Endometrial microvascular endothelial cells (primary cell): ENCODE data around the gene PPP1R9B. TPM values are rescaled to one million over a fixed set of nuclear protein-coding genes. Genes with fewer than 3 reads are reported as not detected.

Experiments
- in situ Hi-C: cut with HindIII; loops from 2 replicates; pipeline ENCODE4 v1.10.0; 2017; ENCODE audit warnings: low sequenced_read_pairs, low pct_unique_long_range_greater_than_20kb; ENCODE audit errors: inconsistent ontology term
- total RNA-seq: library from RNA; depleted of rRNA; stranded (reverse); fragments of >200 nt; gene quantifications from one replicate; pipeline ENCODE4 v1.2.3, GENCODE V29; 2015; ENCODE audit errors: inconsistent ontology term

The PPP1R9B gene
- total RNA-seq, 1 donor from 2014 or later: 28.3 TPM

DNA sequence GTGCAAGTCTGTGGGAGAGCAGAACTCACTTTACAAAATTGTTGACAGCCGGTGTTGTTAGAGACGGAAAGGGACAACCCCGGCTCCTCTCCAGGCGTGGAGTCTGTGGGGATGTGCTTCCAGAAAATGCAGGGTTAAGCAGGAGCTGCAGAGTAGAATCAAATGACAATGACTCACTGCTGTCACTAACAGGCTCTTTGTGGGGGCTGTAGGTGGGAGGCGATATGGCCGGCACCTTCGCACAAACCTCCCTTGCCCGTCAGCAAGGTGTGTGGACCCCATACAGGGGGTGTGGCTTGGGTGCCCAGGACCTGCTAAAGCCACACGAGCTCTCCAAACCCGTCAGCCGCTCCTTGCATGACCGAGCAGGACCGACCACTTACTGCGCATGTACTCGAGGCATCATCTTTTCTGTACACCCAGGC, 49.5 kb downstream of the PPP1R9B start:
- in situ Hi-C loops: no loop called here

DNA sequence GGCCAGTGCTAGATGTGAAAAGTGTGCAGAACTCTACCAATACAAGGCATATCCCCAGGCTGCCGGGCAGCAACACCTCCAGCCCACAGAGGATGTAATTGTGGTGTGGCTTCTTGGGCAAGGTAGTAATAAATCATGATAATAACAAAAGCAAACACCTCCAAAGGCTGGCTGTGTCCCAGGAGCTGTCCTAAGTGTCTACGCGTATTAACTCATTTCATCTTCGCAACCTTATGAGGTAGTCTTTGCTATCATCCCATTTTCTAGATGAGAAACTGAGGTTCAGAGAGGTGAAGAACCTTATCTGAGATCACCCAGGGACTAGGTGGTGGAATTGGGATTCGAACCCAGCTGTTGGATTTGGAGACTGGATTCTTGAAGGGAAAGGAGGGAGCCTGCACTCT, 50.0 kb downstream of the PPP1R9B start:
- in situ Hi-C loops: no loop called here

DNA sequence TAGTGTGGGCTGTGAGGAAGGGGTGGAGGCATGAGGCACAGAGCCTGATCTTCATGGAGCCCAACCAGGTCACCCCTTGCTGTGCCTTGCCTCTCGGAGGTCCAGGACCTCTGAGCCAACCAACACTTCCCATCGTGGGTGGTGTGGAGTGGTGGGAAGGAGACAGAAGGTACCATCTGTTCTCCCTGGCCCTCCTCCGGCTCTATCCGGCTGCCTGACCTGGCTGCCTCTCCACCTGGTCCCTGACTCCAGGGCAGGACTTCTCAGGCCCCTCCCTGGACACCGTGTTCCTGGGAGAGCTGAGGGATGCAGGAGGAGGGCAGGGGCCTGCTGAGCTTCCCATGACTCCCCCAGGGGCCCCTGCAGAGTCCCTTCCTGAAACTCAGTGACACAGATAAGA, 51.5 kb downstream of the PPP1R9B start:
- in situ Hi-C loops: no loop called here

DNA sequence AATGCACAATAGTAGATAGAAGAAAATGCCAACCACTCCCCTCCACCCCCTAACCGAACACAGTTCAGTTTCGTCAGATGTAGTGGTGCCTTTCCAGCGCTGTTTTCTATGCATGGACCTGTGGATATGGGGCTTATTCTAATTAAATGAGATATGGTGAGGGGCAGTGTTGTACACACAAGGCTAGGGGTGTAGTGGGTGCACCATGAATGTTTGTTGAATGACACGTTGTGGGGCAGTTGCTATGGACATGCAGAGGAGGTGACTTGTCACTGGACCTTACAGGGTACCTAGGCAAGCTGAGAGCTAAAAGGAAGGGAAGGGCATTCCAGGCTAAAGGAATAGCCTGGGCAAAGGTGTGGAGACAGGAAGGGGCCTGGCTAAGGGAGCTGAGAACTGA, 51.9 kb downstream of the PPP1R9B start:
- in situ Hi-C loops: no loop called here

DNA sequence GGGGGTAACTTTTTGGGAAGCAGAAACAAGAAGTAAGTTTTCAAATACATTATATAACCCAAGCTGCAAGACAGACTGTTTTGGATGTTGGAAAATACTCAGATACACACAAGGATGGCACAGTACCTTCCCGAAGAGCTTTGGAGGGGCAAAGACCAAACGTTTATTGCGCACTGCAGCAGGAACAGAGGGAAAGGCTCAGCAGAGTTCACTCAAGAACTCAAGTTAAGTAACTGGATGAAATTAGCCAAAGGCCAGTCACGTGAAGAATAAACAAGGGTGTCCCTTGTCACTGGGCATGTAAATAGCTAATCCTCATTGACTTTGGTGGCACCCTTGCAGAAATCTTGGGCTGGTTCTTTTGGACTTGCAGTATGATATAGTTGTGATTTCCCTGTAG, 52.6 kb downstream of the PPP1R9B start:
- in situ Hi-C loops: no loop called here

DNA sequence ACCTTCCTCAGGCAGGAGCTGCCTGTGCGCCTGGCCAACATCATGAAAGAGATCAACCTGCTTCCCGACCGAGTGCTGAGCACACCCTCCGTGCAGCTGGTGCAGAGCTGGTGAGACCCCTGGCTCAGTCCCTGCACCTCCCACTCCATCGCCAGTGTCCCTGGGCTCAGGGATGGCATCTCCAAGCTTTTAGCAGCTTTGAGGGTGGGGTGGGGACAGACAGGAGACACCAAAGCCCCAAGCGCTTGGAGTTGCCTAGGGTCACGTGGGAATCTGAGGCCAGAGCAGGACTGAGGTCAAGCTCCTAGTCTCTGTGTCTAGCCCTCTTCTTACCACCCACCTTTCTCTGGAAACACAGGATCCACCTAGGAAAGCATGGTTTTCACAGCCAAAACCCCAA, 53.0 kb downstream of the PPP1R9B start:
- in situ Hi-C loops: no loop called here

DNA sequence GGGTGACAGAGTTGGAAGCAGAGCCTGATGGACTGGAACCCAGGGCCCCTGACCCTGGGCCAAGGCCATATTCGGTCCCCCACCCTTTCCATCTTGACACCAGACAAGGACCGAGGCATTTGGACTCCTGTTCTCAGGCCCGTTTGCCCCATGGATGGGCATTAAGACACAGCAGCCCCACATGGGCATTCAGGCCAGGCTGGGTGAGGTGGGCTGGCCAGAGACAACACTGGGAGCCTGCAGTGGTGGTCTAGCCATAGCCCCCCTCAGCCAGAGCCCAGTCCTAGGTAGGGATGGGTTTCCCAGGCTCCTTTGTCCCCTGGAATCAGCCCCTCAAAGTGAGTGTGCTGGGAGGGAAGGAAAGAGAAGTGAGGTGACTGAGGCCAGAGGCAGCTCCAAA, 53.7 kb downstream of the PPP1R9B start:
- in situ Hi-C loops: no loop called here

DNA sequence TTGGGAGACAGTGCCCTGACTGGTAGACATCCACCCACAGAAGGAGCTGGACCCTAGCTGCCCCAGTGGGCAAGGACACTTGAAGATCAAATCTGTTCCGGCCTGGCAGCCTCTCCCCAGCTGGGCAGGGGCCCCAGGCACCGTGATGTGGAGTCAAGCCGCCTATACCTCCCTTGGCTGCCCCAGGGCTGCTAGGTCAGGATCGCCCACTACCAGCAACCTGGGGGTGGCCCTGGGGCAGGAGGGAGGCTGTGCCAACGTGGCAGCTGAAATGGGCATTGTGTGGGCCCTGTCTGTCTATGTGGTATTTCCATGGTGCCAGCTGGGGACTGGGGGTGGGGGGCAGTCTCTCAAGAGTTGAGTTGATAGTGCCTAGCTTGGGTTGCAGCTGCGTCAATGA, 54.4 kb downstream of the PPP1R9B start:
- in situ Hi-C loops: no loop called here

DNA sequence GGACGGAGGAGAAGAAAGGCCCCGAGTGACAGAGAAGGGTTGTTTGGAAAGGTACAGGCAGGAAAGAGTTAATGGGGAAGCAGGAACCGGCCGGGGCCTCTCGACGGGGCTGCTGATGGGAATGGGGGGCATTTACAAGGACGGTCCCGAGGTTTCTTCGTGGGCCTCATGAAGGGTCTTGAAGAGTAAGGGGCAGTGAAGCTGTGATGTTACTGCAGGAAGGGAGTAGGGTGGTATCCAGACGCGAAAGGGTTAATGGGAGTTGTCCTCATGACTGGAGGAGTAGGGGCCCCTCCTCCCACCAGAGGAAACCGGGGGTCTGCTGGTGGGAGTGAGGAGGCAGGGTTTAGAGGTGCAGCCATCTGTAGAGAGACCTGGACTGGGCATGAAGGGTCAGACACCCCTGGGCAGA, 54.8 kb downstream of the PPP1R9B start:
- in situ Hi-C loops: no loop called here

DNA sequence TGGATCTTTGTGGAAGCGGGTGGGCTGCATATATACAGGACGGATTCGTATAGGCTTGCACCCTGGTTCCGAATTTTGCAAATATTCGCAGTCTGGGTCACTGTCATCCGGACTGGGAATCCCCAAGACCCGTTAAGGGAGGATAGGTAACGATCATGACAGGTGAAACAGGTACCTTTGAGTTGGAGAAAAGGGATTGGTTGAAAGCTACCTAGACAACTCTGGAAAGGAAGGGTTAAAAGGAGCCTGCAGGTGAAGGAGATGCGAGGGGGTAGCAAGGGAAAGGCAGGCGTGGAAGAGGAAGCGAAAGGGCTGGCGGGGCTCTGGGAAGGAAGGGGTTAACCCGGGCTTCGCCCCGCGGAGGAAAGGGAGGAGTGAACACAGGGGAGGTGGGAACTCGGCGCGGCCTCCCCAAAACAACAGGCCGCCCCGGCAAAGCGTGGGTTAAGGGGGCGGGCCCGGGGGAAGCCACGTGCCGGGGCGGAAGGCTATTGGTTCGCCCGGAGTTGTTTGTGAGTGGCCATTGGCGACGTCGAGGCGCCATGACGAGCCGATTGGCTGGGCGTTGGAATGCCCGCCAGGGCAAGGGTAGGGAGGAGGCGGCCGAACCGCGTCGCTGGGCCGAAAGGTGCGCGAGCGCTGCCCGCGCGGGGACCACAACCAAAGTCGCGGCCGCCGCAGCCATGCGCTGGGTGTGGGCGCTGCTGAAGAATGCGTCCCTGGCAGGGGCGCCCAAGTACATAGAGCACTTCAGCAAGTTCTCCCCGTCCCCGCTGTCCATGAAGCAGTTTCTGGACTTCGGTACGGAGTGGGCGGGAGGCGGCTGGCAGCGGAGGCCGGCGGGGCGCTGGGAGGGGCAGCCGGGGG, 55.5 kb downstream of the PPP1R9B start, which contains the start of gene PDK2:
Gene PDK2 (plus strand): TSS at position 599 of the 867 bp plus-strand sequence. CDS start 85 bp downstream, at position 684.
- in situ Hi-C loops: no loop called here

DNA sequence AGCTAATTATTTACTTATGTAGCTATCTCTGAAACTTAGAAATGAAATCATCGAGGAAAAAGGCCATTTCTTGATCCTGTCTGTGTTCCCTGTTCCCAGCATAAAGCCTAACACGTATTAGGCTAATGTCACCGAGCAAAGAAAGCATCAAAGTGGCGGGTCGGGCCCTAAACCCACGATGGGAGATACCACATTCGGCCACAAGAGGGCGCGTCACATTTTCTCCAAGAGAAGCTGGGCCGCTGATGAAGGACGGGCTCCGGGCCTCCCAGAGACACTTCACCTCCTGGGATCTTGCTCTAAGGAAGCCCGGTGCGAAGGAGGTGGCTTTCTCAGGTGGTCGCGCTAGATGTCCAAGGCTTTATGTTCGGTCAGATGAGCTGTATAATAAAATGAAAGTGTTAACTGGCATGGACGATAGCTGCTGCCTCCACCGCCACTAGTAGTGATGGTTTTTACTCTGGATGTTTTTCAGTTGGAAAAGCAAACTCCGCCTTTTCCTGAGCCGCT, 56.2 kb downstream of the PPP1R9B start:
- in situ Hi-C loops: no loop called here

DNA sequence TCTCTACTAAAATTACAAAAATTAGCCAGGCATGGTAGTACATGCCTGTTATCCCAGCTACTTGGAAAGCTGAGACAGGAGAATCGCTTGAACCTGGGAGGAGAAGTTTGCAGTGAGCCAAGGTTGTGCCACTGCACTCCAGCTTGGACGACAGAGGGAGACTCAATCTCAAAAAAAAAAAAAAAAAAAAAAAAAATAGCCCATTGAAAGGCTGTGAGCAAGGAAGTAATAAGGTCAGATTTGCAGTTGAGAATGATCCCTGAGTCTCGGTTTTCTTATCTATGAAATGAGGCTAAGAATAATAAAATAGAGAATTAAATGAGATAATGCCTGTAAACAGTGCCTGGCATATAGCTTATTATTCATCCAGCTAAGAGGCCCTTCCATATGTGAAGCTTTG, 56.7 kb downstream of the PPP1R9B start:
- in situ Hi-C loops: no loop called here

DNA sequence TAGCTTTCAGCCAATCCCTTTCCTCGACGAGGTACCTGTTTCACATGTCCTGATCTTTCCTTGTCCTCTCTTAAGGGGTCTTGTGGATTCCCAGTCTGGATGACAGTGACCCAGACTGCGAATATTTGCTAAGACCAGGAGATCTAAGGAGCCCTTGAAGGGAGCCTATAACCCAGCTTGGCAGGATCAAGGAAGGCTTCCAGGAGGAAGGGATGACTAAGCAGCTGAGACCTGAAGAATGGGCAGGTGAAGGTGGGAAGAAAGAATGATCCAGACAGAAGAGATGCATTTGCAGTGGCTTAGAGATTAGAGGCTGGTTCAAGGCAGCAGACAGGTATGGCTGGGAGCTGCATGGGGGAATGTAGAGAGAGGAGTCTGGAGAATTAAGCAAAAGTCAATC, 57.2 kb downstream of the PPP1R9B start:
- in situ Hi-C loops: no loop called here

DNA sequence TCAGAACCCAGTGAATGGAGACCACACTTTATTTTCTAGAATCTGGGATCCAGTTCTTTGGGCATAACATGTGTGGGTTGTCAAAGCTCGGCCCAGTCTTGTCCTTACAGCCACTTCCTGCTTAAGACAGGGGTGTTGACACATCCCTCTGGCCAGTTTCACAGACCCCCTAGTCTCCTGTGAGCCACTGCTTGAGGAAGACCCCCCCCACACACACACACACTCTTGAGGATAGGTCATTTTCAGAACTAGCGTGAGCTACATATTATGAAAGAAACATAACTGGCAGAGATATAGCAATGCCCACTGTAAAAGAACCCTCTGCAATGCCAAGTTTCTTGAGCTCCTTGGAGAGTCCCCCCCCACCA, 58.6 kb downstream of the PPP1R9B start:
- in situ Hi-C loops: no loop called here

DNA sequence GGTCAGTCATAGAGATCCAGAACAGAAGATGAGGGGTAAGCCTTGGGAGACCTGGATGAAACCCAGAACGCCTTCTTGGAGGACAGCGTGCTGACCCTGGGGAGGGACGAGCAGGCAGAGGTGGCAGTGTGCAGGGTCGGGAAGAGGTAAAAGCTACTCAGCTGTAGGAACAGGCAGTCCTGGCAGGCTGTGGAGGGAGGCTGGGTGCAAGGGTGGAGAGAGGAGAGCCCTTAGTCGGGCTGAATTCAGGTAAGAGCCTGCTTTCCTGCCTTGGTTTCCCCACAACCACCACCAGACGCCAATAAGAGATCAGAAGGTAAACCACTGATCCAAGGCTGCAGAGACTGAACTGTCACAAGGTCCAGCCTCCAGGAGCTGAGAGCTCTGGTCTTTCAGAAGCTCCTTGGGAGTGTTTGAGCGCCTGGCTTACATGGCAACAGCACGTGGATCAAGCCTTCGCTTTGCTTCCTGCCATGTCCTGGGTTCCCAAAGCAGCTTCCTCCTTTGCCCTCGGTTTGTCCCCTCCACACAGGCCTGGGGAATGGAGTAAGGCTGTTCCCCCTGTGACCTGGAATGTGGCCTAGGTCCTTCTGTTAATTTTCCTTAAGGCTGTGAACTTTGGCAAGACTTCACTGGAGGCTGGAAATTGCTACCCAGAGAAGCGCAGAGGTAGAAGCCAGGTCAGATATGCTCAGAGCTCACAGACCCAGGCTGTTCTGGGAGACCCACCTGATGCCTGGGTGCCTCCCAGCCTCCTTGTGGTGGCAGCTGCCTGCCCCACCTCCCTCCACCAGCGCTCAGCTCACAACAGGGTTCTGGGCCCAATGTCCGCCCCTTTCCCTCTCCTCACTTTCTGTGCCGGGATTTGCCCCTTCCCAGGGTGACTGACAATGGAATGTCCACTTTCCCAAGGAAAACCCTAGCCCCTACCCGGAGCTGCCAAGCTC, 59.2 kb downstream of the PPP1R9B start:
- in situ Hi-C loops: no loop called here

DNA sequence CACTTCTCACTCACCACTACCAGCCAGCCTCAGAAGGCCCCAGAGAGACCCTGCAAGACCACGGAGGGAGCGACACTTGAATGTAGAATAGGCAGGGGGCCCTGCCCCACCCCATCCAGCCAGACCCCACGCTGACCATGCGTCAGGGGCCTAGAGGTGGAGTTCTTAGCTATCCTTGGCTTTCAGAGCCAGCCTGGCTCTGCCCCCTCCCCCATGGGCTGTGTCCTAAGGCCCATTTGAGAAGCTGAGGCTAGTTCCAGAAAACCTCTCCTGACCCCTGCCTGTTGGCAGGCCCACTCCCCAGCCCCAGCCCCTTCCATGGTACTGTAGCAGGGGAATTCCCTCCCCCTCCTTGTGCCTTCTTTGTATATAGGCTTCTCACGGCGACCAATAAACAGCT, 60.4 kb downstream of the PPP1R9B start:
- in situ Hi-C loops: no loop called here

DNA sequence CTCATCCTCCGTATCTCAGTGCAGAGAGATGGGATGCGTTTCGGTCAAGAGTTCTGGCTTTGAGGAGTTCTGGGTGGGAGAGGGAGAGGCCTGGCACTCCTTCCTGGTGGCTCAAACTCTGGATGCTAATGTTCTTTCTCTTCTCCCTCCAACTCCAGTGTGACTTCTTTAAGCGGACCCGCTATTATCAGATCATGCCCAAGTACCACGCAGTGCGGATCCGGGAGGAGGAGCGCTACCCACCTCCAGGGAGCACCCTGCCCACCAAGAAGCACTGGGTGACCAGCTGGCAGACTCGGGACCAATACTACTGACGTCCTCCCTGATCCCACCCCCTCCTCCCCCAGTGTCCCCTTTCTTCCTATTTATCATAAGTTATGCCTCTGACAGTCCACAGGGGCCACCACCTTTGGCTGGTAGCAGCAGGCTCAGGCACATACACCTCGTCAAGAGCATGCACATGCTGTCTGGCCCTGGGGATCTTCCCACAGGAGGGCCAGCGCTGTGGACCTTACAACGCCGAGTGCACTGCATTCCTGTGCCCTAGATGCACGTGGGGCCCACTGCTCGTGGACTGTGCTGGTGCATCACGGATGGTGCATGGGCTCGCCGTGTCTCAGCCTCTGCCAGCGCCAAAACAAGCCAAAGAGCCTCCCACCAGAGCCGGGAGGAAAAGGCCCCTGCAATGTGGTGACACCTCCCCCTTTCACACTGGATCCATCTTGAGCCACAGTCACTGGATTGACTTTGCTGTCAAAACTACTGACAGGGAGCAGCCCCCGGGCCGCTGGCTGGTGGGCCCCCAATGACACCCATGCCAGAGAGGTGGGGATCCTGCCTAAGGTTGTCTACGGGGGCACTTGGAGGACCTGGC, 61.3 kb downstream of the PPP1R9B start:
- in situ Hi-C loops: no loop called here

DNA sequence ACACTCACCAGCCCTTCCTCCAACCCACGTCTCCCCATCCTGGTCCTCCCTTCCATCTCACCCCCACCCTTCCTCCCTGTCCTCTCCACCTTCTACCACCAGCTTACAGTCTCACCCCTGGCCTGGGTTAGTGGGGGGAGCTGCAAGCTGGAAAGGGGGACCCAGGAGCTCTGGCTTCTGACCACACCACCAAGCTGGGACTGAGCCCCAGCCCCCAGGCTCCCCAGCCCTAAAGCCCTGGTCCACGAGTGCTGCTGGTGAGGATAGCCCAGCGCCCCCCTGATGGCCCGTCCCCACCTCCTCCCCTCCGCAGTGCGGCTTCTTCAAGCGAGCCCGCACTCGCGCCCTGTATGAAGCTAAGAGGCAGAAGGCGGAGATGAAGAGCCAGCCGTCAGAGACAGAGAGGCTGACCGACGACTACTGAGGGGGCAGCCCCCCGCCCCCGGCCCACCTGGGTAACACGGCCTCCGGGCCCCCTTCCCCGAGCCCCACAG, 62.5 kb downstream of the PPP1R9B start:
- in situ Hi-C loops: no loop called here
